ENCODE data around the gene FAM171A2.

DNA sequence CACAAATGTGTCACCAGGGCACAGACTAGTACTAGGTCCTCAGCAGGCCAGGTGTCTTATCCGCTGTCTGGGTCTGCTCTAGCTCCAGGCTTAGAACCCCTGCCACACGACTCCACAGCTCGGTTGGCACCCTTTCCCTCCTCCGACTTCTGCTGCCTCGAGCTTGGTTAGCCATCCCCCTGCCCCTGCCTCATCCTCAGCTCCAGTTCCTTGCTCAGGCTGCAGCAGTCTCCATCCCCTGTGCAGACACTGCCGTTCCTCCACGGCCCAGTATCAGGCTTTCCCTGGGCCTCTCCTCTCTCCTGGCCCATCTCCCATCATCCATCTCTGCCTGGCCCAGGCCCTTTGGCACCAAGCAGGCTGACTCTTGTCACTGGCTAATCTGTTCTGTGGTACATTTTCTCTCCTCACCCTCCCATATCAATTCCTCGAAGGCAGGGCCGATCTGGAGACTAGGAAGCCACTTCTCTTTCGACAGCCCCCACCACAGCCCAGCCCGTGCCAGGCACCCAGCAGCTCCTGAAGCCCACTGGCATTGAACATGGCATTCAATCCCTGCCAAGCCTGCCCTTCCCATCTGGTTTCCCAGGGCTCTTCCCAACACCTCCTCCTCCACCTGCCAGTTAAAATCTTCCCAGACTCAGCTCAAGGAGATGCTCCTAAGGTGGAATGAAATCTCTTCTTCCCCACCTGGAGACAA, 20.0 kb downstream of the FAM171A2 start:
- TF ChIP-seq, protein P1, sequence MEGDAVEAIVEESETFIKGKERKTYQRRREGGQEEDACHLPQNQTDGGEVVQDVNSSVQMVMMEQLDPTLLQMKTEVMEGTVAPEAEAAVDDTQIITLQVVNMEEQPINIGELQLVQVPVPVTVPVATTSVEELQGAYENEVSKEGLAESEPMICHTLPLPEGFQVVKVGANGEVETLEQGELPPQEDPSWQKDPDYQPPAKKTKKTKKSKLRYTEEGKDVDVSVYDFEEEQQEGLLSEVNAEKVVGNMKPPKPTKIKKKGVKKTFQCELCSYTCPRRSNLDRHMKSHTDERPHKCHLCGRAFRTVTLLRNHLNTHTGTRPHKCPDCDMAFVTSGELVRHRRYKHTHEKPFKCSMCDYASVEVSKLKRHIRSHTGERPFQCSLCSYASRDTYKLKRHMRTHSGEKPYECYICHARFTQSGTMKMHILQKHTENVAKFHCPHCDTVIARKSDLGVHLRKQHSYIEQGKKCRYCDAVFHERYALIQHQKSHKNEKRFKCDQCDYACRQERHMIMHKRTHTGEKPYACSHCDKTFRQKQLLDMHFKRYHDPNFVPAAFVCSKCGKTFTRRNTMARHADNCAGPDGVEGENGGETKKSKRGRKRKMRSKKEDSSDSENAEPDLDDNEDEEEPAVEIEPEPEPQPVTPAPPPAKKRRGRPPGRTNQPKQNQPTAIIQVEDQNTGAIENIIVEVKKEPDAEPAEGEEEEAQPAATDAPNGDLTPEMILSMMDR (IDR thresholded peaks at IDR 0.05), result no peak
- no peak for TF ChIP-seq POLR2A (IDR thresholded peaks at IDR 0.05)

All from tibial nerve (tissue), 3 donors.